K562 (cell line): ENCODE measurements around the gene ENSA. TPM values are rescaled to one million over a fixed set of nuclear protein-coding genes. Genes with fewer than 3 reads are reported as not detected.

Source experiments
- BACH1 ChIP-seq: fragments of 200-800 bp; sonication (Bioruptor generic); IDR thresholded peaks from 2 replicates; pipeline ENCODE4 v1.6.1; 2016; ENCODE audit warnings: missing genetic modification characterization, missing compliant biosample characterization
- CC2D1A ChIP-seq: fragments of 450-650 bp; IDR thresholded peaks from 2 replicates; pipeline ENCODE4 v1.6.1; 2017; ENCODE audit warnings: mild to moderate bottlenecking
- CREBBP ChIP-seq: IDR thresholded peaks from one replicate; pipeline ENCODE4 v1.6.1; 2012; ENCODE audit warnings: low read depth, mild to moderate bottlenecking, control low read depth, inconsistent platforms, low read length
- DIDO1 ChIP-seq: fragments of 450-650 bp; IDR thresholded peaks from 2 replicates; pipeline ENCODE4 v1.6.1; 2016; ENCODE audit warnings: low read depth, missing biosample characterization, missing genetic modification characterization
- ETV5 ChIP-seq: sonication (generic); formaldehyde crosslinking; IDR thresholded peaks from 2 replicates; pipeline ENCODE4 v1.4.0; 2020; ENCODE audit warnings: low read depth, mild to moderate bottlenecking, missing genetic modification reagents
- ILF3 ChIP-seq: fragments of 450-650 bp; IDR thresholded peaks from 2 replicates; pipeline ENCODE4 v1.6.1; 2018; ENCODE audit warnings: antibody characterized with exemption, mild to moderate bottlenecking, moderate library complexity, borderline replicate concordance
- NCOR1 ChIP-seq: fragments of 450-650 bp; IDR thresholded peaks from 2 replicates; pipeline ENCODE4 v1.6.1; 2016; ENCODE audit warnings: mild to moderate bottlenecking, moderate library complexity
- NFXL1 ChIP-seq: fragments of 450-650 bp; formaldehyde crosslinking; IDR thresholded peaks from 2 replicates; pipeline ENCODE4 v1.4.0; 2021; ENCODE audit warnings: mild to moderate bottlenecking
- NR2C2 ChIP-seq, 2 experiments: fragments of 200-800 bp in 1 of 2; sonication (Bioruptor generic) in 1 of 2; sonication (generic) in 1 of 2; formaldehyde crosslinking in 1 of 2; IDR thresholded peaks; 2 replicates each; pipeline versions ENCODE4 v1.6.1 to v1.8.0; 2016 to 2022; ENCODE audit warnings: mild to moderate bottlenecking in 1 of 2, missing compliant biosample characterization in 1 of 2, missing genetic modification characterization in 1 of 2, missing genetic modification reagents in 1 of 2
- POLR2AphosphoS2 ChIP-seq: IDR thresholded peaks from 2 replicates; pipeline ENCODE4 v1.6.1; 2012; ENCODE audit warnings: low read length, improper control_type of control experiment
- POLR2G ChIP-seq: fragments of 200-400 bp; formaldehyde crosslinking; IDR thresholded peaks from 2 replicates; pipeline ENCODE4 v1.6.1; 2017; ENCODE audit warnings: low read depth, mild to moderate bottlenecking, antibody characterized with exemption, low read length, moderate library complexity
- SMAD3 ChIP-seq: fragments of 450-650 bp; formaldehyde crosslinking; conservative IDR thresholded peaks from 2 replicates; pipeline ENCODE4 v1.4.0; 2020; ENCODE audit warnings: mild to moderate bottlenecking
- TARDBP ChIP-seq: fragments of 450-650 bp; IDR thresholded peaks from 2 replicates; pipeline ENCODE4 v1.6.1; 2016
- ZFP91 ChIP-seq: sonication (generic); formaldehyde crosslinking; IDR thresholded peaks from 2 replicates; pipeline ENCODE4 v1.8.0; 2022; ENCODE audit warnings: mild to moderate bottlenecking, missing genetic modification reagents
- ZKSCAN8 ChIP-seq: fragments of 200-800 bp; sonication (Bioruptor generic); IDR thresholded peaks from 2 replicates; pipeline ENCODE4 v1.6.1; 2016; ENCODE audit warnings: missing genetic modification characterization, missing compliant biosample characterization
- ZNF175 ChIP-seq: fragments of 200-800 bp; sonication (Bioruptor generic); IDR thresholded peaks from 2 replicates; pipeline ENCODE4 v1.6.1; 2016; ENCODE audit warnings: low read depth, mild to moderate bottlenecking, missing genetic modification characterization, missing compliant biosample characterization
- ZNF316 ChIP-seq: fragments of 450-650 bp; IDR thresholded peaks from 2 replicates; pipeline ENCODE4 v1.6.1; 2016
- polyA plus RNA-seq, 8 experiments: library from polyadenylated mRNA; depleted of rRNA in 4 of 8; stranded (reverse) in 5 of 8; unstranded in 3 of 8; fragments of >200 nt; fragmentation: Nextera tagmentation in 2 of 8; fragmentation: Illumina TruSeq in 1 of 8; extraction: Ambion mirVana in 2 of 8; extraction: Trizol in 1 of 8; gene quantifications; 2 replicates each; pipeline versions ENCODE4 v1.2.1 to v1.2.3, GENCODE V29; 2011 to 2014; ENCODE audit warnings: inconsistent platforms in 1 of 8, missing spikeins in 1 of 8
- total RNA-seq, 7 experiments: library from RNA; depleted of rRNA in 6 of 7; stranded (reverse); fragments of >200 nt in 6 of 7; fragmentation: Illumina TruSeq in 2 of 7; extraction: Trizol in 2 of 7; gene quantifications; 2 replicates each; pipeline versions ENCODE4 v1.2.1 to v1.2.3, GENCODE V29; 2011 to 2021; ENCODE audit warnings: low replicate concordance in 1 of 7
- TF ChIP-seq, protein P1 (sequence below): sonication (generic); IDR thresholded peaks from 2 replicates; pipeline ENCODE4 v1.6.1; 2016
- TF ChIP-seq, protein P2 (sequence below): fragments of 250-450 bp; sonication (Bioruptor Pico); IDR thresholded peaks from 2 replicates; pipeline ENCODE4 v1.8.0; 2022; ENCODE audit warnings: inconsistent platforms

Gene ENSA
- total and polyA plus RNA-seq, 9 of the 15 experiments (the other 6 are each of a cell fraction or from before 2014, with no cell fraction given), result 68.1 to 605 (median 188) TPM

- TF ChIP-seq ZFP91 (CRISPR knock-in tag) (peak; percentile 63; the same call in 1 of the 2 replicates), NR2C2 (CRISPR knock-in tag; IDR thresholded peaks at IDR 0.05) (no peak), NR2C2 (tag; IDR thresholded peaks at IDR 0.05) (peak; percentile 62), BACH1 (tag) (peak; percentile 80), DIDO1 (peak; percentile 52; the same call in 1 of the 2 replicates), CREBBP (no peak), ZKSCAN8 (CRISPR knock-in tag) (peak; percentile 69; the same call in 1 of the 2 replicates), NFXL1 (CRISPR knock-in tag) (0 out of 2 replicates have a peak, but pooled peaks have one; percentile 39), SMAD3 (CRISPR knock-in tag) (peak; percentile 26; the same call in 1 of the 2 replicates), ZNF316 (0 out of 2 replicates have a peak, but pooled peaks have one; percentile 5), ETV5 (0 out of 2 replicates have a peak, but pooled peaks have one; percentile 39), ILF3 (no peak), NCOR1 (no peak), ZNF175 (CRISPR knock-in tag) (peak; percentile 96), POLR2G (peak; percentile 19; the same call in 1 of the 2 replicates), CC2D1A (0 out of 2 replicates have a peak, but pooled peaks have one; percentile 40), POLR2AphosphoS2 (0 out of 2 replicates have a peak, but pooled peaks have one; percentile 27), TARDBP (no peak)
- TF ChIP-seq, protein P1, sequence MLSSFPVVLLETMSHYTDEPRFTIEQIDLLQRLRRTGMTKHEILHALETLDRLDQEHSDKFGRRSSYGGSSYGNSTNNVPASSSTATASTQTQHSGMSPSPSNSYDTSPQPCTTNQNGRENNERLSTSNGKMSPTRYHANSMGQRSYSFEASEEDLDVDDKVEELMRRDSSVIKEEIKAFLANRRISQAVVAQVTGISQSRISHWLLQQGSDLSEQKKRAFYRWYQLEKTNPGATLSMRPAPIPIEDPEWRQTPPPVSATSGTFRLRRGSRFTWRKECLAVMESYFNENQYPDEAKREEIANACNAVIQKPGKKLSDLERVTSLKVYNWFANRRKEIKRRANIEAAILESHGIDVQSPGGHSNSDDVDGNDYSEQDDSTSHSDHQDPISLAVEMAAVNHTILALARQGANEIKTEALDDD, result peak; percentile 94
- TF ChIP-seq, protein P2, sequence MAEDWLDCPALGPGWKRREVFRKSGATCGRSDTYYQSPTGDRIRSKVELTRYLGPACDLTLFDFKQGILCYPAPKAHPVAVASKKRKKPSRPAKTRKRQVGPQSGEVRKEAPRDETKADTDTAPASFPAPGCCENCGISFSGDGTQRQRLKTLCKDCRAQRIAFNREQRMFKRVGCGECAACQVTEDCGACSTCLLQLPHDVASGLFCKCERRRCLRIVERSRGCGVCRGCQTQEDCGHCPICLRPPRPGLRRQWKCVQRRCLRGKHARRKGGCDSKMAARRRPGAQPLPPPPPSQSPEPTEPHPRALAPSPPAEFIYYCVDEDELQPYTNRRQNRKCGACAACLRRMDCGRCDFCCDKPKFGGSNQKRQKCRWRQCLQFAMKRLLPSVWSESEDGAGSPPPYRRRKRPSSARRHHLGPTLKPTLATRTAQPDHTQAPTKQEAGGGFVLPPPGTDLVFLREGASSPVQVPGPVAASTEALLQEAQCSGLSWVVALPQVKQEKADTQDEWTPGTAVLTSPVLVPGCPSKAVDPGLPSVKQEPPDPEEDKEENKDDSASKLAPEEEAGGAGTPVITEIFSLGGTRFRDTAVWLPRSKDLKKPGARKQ (CRISPR knock-in tag), result 0 out of 2 replicates have a peak, but pooled peaks have one; percentile 52
Observed at GRCh38 chr1:150615346-150616201, 13.8 kb downstream of the ENSA start (continued).
